ENCODE measurements around the gene UNC5B.

The UNC5B gene

DNA sequence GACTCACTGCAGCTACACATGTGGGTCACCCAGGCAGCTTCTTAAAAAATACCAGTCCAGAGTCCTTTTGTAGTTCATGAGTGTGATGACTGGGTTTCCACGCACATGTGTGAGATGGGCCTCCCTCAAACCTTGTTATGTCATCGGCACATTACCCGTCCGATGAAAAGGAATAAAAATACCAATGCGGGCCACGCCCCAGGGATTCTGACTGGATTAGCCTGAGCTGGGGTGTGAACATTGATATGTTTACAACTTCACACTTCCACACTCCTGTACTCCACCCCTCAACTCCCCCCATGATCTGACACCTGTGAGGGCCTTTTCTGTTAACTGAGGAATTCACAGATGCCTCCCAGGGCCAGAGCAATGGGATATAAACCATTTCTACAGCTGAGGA, 112.9 kb downstream of the UNC5B start:
- H3K27me3 ChIP-seq (ENCODE audit: insufficient read depth, low read length) = no peaks in the 10 kb centered on the region
- H4K8ac ChIP-seq (ENCODE audit: low read depth, low read length) = no peak overlapping the region
- H2BK12ac ChIP-seq (ENCODE audit: low read length) = no peak overlapping the region
- H2AK5ac ChIP-seq (ENCODE audit: low read length) = no peak overlapping the region
- no CpG with 5 or more reads among the region's 6 CpGs for WGBS (ENCODE audit: extremely low coverage, insufficient coverage, insufficient read length)
- H3K27ac ChIP-seq (ENCODE audit: low read depth, low read length) = no peak overlapping the region
- no peak overlapping the region for H3K23ac ChIP-seq (ENCODE audit: low read length)
- peaks cover 4% of the 10 kb centered on the region for H3K9me3 ChIP-seq (ENCODE audit: insufficient read depth, low read depth, low read length)
- DNase-seq = no peak
- H3K14ac ChIP-seq (ENCODE audit: low read length) = no peak overlapping the region
- no peak overlapping the region for H4K12ac ChIP-seq (ENCODE audit: low read depth, low read length)
- H4K91ac ChIP-seq (ENCODE audit: low read depth, low read length) = no peak overlapping the region
- no peak overlapping the region for H3K4ac ChIP-seq (ENCODE audit: low read depth, low read length)
- no peaks in the 10 kb centered on the region for H3K79me1 ChIP-seq (ENCODE audit: low read length)
- no peak overlapping the region for H2BK5ac ChIP-seq (ENCODE audit: low read depth, low read length, poor library complexity)
- no peak overlapping the region for H3K18ac ChIP-seq (ENCODE audit: low read length)
- no peak overlapping the region for H2BK120ac ChIP-seq (ENCODE audit: insufficient read depth, low read length, poor library complexity)
- H3K9ac ChIP-seq (ENCODE audit: low read length) = no peak overlapping the region
- no peak overlapping the region for H3K4me3 ChIP-seq (ENCODE audit: low read depth, low read length)
- peaks cover 0 to 3% of the 10 kb centered on the region in 2 experiments for H3K4me1 ChIP-seq (ENCODE audit: control insufficient read depth in 1 of 2, insufficient read depth in 2 of 2, low read length in 2 of 2)
- peaks cover 0 to 2% of the 10 kb centered on the region in 2 experiments for H3K36me3 ChIP-seq (ENCODE audit: control insufficient read depth in 1 of 2, insufficient read depth in 2 of 2, low read length in 2 of 2)
- no peaks in the 10 kb centered on the region for H3K79me2 ChIP-seq (ENCODE audit: control insufficient read depth, insufficient read depth, low read length, poor library complexity)
- no peak overlapping the region for H2AFZ ChIP-seq (ENCODE audit: insufficient read depth, low read length, poor library complexity)
- H3K4me2 ChIP-seq (ENCODE audit: low read length) = no peak overlapping the region

GRCh38 chr10:71326464-71326881, 114.1 kb downstream of the UNC5B start:
- Histone ChIP-seq H3K4me2 (ENCODE audit: low read length) (no peak overlapping the region), H4K8ac (ENCODE audit: low read depth, low read length) (no peak overlapping the region), H3K4me1 (ENCODE audit: control insufficient read depth in 1 of 2, insufficient read depth in 2 of 2, low read length in 2 of 2) (peaks cover 0 to 3% of the 10 kb centered on the region in 2 experiments), H3K27me3 (ENCODE audit: insufficient read depth, low read length) (no peaks in the 10 kb centered on the region), H3K9me3 (ENCODE audit: insufficient read depth, low read depth, low read length) (peaks cover 4% of the 10 kb centered on the region), H3K36me3 (ENCODE audit: control insufficient read depth in 1 of 2, insufficient read depth in 2 of 2, low read length in 2 of 2) (peaks cover 0 to 2% of the 10 kb centered on the region in 2 experiments), H2BK5ac (ENCODE audit: low read depth, low read length, poor library complexity) (no peak overlapping the region), H2BK12ac (ENCODE audit: low read length) (no peak overlapping the region), H3K14ac (ENCODE audit: low read length) (no peak overlapping the region), H2BK120ac (ENCODE audit: insufficient read depth, low read length, poor library complexity) (no peak overlapping the region), H3K4ac (ENCODE audit: low read depth, low read length) (no peak overlapping the region), H4K12ac (ENCODE audit: low read depth, low read length) (no peak overlapping the region), H2AFZ (ENCODE audit: insufficient read depth, low read length, poor library complexity) (no peak overlapping the region), H3K18ac (ENCODE audit: low read length) (no peak overlapping the region), H3K23ac (ENCODE audit: low read length) (no peak overlapping the region), H3K4me3 (ENCODE audit: low read depth, low read length) (no peak overlapping the region), H3K27ac (ENCODE audit: low read depth, low read length) (no peak overlapping the region), H2AK5ac (ENCODE audit: low read length) (no peak overlapping the region), H3K9ac (ENCODE audit: low read length) (no peak overlapping the region), H3K79me1 (ENCODE audit: low read length) (no peaks in the 10 kb centered on the region), H3K79me2 (ENCODE audit: control insufficient read depth, insufficient read depth, low read length, poor library complexity) (no peaks in the 10 kb centered on the region), H4K91ac (ENCODE audit: low read depth, low read length) (no peak overlapping the region)
- no peak for DNase-seq
- WGBS (ENCODE audit: extremely low coverage, insufficient coverage, insufficient read length) = no CpG with 5 or more reads among the region's 16 CpGs

GRCh38 chr10:71330789-71331404, 118.5 kb downstream of the UNC5B start:
- H4K12ac ChIP-seq (ENCODE audit: low read depth, low read length) = no peak overlapping the region
- DNase-seq = no peak
- H3K79me2 ChIP-seq (ENCODE audit: control insufficient read depth, insufficient read depth, low read length, poor library complexity) = no peaks in the 10 kb centered on the region
- no peak overlapping the region for H2BK12ac ChIP-seq (ENCODE audit: low read length)
- no peak overlapping the region for H4K91ac ChIP-seq (ENCODE audit: low read depth, low read length)
- H2BK120ac ChIP-seq (ENCODE audit: insufficient read depth, low read length, poor library complexity) = no peak overlapping the region
- H3K27me3 ChIP-seq (ENCODE audit: insufficient read depth, low read length) = no peaks in the 10 kb centered on the region
- H3K4me2 ChIP-seq (ENCODE audit: low read length) = no peak overlapping the region
- no peaks in the 10 kb centered on the region for H3K9me3 ChIP-seq (ENCODE audit: insufficient read depth, low read depth, low read length)
- no peak overlapping the region for H3K9ac ChIP-seq (ENCODE audit: low read length)
- WGBS (ENCODE audit: extremely low coverage, insufficient coverage, insufficient read length) = no CpG with 5 or more reads among the region's 4 CpGs
- H3K18ac ChIP-seq (ENCODE audit: low read length) = no peak overlapping the region
- H2AK5ac ChIP-seq (ENCODE audit: low read length) = no peak overlapping the region
- no peak overlapping the region for H3K4me3 ChIP-seq (ENCODE audit: low read depth, low read length)
- H2BK5ac ChIP-seq (ENCODE audit: low read depth, low read length, poor library complexity) = no peak overlapping the region
- H3K4ac ChIP-seq (ENCODE audit: low read depth, low read length) = no peak overlapping the region
- H3K36me3 ChIP-seq (ENCODE audit: control insufficient read depth in 1 of 2, insufficient read depth in 2 of 2, low read length in 2 of 2) = peaks cover 0 to 2% of the 10 kb centered on the region in 2 experiments
- no peak overlapping the region for H3K23ac ChIP-seq (ENCODE audit: low read length)
- H3K79me1 ChIP-seq (ENCODE audit: low read length) = no peaks in the 10 kb centered on the region
- H4K8ac ChIP-seq (ENCODE audit: low read depth, low read length) = no peak overlapping the region
- H2AFZ ChIP-seq (ENCODE audit: insufficient read depth, low read length, poor library complexity) = no peak overlapping the region
- H3K27ac ChIP-seq (ENCODE audit: low read depth, low read length) = no peak overlapping the region
- H3K14ac ChIP-seq (ENCODE audit: low read length) = no peak overlapping the region
- peaks cover 0 to 10% of the 10 kb centered on the region in 2 experiments for H3K4me1 ChIP-seq (ENCODE audit: control insufficient read depth in 1 of 2, insufficient read depth in 2 of 2, low read length in 2 of 2)

GRCh38 chr10:71331736-71332135, 119.4 kb downstream of the UNC5B start:
- no peak overlapping the region for H2AK5ac ChIP-seq (ENCODE audit: low read length)
- no peak overlapping the region for H3K23ac ChIP-seq (ENCODE audit: low read length)
- peaks cover 5 to 10% of the 10 kb centered on the region in 2 experiments for H3K4me1 ChIP-seq (ENCODE audit: control insufficient read depth in 1 of 2, insufficient read depth in 2 of 2, low read length in 2 of 2)
- H2BK5ac ChIP-seq (ENCODE audit: low read depth, low read length, poor library complexity) = no peak overlapping the region
- no peaks in the 10 kb centered on the region for H3K27me3 ChIP-seq (ENCODE audit: insufficient read depth, low read length)
- no CpG with 5 or more reads among the region's 4 CpGs for WGBS (ENCODE audit: extremely low coverage, insufficient coverage, insufficient read length)
- no peak overlapping the region for H2AFZ ChIP-seq (ENCODE audit: insufficient read depth, low read length, poor library complexity)
- H2BK120ac ChIP-seq (ENCODE audit: insufficient read depth, low read length, poor library complexity) = no peak overlapping the region
- H3K4me3 ChIP-seq (ENCODE audit: low read depth, low read length) = no peak overlapping the region
- H3K9ac ChIP-seq (ENCODE audit: low read length) = no peak overlapping the region
- no peak overlapping the region for H4K8ac ChIP-seq (ENCODE audit: low read depth, low read length)
- no peak overlapping the region for H4K12ac ChIP-seq (ENCODE audit: low read depth, low read length)
- no peaks in the 10 kb centered on the region for H3K36me3 ChIP-seq (ENCODE audit: control insufficient read depth in 1 of 2, insufficient read depth in 2 of 2, low read length in 2 of 2)
- H3K27ac ChIP-seq (ENCODE audit: low read depth, low read length) = no peak overlapping the region
- no peak overlapping the region for H3K4ac ChIP-seq (ENCODE audit: low read depth, low read length)
- peak in 1 of 2 donors; percentile 53 for DNase-seq
- no peak overlapping the region for H3K4me2 ChIP-seq (ENCODE audit: low read length)
- H3K14ac ChIP-seq (ENCODE audit: low read length) = no peak overlapping the region
- no peaks in the 10 kb centered on the region for H3K79me2 ChIP-seq (ENCODE audit: control insufficient read depth, insufficient read depth, low read length, poor library complexity)
- no peak overlapping the region for H4K91ac ChIP-seq (ENCODE audit: low read depth, low read length)
- H3K18ac ChIP-seq (ENCODE audit: low read length) = no peak overlapping the region
- no peak overlapping the region for H2BK12ac ChIP-seq (ENCODE audit: low read length)
- no peaks in the 10 kb centered on the region for H3K9me3 ChIP-seq (ENCODE audit: insufficient read depth, low read depth, low read length)
- H3K79me1 ChIP-seq (ENCODE audit: low read length) = no peaks in the 10 kb centered on the region
